GM21515 (cell line): Measurements from ENCODE around the gene C17orf113.
A peak's percentile ranks its signal among the peaks of the same experiment; 100 is the strongest.
"Not testable (repeated sequence)": the region's sequence is repeated elsewhere in the genome, so short reads cannot be mapped to it uniquely, and the experiment has no call there.

Experiments used
- ATAC-seq: cut with Tn5 transposase; IDR thresholded peaks from one replicate; pipeline ENCODE4 v1.9.1; 2021; ENCODE audit not compliant: unreplicated experiment

Gene C17orf113

DNA sequence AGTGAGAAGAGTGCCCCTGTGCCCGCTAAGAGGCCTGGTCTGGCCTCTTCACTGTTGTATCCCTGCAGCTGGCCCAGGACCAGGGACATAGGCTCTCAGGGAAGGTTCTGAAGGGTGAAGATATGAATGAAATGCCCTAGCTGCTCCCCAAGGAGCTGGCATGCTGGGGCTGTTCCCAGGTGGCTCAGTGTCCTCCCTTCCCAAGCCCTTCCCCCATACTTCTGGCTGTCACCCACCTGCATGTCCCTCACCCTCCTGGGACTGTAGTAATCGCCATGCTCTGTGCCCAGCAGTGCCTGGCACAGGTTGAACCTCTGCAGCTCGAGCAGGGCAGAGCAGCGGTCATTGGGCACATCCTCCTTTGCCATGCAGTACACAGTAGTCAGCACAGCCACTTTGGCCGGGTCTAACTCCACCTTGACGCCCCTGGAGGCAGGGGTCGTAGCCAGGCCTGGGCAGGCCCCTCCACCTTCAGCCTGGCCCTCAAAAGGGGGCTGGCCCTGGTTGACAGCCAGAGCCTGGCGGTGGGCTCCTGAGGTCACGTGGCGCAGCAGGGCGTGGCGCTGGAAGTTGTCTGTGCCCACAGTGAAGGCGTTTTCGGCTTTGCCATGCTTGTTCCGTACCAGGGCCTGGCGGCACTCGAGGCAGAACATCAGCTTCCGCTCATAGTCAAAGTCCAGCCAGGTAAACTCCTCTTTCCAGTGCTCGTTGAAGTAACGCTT lies 7.6 kb downstream of the C17orf113 start:
- ATAC-seq = no peak

DNA sequence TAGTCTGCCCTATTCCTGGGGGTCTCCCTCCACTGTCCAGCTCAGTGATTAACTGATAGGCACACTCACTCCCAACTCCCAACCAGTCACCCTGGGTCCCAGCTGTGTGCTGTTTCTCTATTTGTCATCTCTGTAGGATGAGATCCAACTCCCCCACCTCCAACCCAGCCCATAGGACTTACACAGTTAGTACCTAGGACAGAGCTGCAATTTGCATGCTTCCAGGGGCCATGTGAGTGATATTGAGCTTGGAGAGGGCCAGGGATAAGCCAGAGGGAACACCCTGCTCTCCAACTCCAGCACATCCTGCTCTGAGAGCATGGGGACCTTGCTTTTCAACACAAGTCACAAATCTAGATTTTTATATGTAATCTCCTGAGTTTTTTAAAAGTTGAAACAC lies 8.8 kb downstream of the C17orf113 start:
- ATAC-seq = no peak

DNA sequence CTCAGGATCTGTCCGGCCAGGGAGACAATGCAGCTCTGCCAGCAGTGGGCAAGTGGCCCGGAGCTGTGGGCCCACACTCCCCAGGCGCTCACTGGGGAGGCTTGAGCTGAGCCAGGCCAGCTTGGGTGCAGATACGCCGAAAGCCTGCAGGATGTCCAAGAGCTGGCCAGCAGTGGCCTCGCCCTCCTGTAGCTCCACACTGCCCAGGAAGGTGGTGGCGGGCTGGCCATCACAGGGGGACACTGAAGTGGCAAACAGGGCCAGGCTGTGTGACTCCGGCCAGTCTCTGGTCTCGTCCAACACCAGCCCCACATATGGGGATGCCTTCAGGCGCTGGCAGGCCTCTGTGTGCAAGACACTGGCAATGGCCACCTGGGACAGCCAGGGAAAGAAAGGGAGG lies 9.6 kb downstream of the C17orf113 start:
- ATAC-seq = no peak

DNA sequence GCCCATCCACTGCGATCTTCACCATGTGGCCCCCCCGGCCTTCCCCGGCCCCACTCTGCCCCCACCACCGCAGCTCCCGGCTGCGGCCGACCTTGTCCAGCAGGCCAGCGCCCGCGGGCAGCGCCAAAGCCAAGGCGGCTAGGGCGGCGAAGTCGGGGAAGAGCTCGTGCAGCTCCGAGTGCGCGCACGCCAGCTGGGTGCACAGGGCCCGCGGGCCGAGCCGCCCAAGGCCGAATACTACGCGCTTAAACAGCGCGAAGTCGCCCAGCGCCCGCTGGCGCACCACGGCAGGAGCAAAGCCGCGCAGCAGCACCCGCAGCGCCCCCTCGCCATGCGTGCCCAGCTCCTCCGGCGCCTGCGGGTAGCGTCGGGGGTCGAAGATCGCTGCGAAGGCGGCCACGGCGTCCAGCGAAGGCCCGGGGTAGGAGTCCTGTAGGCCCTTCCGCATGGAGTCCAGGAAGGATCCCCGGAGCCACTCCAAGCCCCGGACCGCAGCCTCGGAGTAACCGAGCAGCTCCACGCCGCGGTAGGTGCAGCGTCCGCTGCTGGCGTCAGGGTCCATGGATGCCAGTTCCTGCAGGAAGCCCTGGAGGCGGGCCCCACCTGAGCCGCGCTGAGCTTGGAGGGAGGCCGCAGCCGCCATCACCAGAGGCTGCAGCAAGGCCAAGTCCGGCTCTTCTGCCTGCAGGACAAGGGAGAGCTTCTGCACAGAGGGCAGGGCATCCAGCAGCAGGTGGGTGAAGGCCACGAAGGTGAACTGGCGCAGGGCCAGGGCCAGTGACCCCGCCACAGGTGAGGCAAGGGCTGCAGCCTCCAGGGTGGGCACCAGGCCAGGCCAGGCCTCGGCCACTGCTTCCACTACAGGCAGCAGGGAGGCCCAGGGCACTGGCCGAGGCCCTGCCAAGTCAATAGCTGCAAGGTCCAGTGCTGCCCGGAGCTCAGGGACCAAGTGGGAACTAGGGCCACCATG lies 10.3 kb downstream of the C17orf113 start:
- ATAC-seq = no peak

DNA sequence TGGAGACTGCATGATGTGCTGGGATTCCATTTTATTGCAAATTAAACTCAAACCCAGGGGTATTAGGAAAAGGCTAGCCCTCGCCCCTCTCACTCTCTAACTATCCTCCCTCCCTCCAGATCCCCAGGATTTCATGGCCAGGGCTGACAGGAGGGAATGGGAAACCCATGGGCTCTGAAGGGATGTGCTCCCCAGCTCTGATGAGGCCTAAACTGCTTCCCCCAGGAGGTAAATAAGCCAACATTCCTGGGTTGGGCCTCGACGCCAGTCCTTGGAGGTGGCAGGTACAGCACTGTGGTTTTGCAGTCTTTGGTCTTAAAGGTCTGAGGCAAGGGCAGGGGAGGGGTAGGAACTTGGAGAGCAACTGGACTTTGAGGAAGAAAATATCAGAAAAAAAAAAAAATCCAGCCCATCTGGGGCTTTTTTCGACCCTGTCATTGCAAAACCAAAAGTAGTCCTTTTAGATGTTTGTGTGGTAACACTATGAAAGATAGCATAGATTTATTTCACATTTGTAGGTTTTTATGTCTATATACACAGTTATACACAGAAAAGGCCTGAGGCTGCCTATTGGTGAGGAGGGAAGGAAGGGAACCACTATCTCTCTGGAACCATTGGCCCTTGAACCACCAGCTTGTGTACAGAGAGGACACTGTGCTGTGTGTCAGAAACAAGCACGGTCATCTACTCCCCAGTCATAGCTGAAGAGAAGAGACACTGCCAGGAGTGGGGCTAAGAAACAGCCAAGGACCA lies 12.0 kb downstream of the C17orf113 start:
- no peak for ATAC-seq

DNA sequence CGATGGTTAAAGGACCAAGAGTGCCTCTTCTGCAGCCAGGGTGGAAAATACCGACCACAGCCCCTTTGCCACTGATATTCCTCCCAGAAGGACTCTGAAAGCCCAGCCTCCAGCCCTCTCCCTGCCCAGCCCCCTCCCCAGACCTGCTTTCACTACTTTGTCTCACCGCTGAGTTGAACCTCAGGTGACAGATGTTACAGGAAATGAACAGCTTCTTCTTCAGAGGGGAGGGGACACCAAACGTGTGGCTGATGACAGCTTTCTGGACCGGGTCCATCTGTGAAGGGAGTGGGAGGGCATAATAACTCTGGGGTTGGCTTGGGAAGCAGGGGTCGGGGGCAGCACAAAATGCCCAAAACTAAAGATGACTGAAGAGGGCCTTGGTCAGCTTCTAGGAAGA lies 16.3 kb downstream of the C17orf113 start:
- no peak for ATAC-seq

DNA sequence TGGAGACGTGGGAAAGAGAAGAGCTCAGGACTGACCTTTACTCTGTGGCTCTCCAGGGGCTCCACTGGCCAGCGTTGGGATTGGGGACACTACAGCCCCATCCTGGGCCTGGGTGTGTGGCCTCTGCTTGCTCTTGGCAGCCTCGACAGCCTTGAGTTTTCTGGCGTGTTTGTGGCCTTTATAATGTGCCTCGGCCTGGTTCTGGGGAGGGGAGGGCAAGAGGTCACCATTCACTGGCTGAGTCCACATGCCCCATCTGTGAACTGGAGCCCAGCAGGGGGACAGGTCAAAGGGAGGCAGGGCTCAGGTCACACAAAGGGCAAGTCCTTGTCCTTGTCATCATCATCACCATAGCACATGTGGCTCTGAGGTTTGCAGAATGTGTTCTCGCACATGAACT lies 18.8 kb downstream of the C17orf113 start:
- no peak for ATAC-seq

DNA sequence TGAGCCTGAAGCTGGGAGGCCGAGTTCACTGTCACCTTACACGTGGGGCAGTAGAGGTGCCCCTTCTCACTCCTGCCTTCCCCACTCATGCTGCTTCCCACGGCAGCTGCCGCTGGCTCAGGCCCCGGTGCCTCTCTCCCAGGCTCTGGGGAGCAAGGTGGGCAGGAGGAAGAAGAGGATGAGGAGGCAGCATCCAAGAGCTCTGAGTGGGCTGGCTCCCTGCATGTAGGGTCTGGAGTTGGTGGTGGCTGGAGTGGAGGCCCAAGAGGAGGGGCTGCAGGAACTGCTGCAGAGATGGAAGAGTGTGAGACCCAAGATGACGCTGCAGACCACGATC lies 21.6 kb downstream of the C17orf113 start:
- no peak for ATAC-seq

DNA sequence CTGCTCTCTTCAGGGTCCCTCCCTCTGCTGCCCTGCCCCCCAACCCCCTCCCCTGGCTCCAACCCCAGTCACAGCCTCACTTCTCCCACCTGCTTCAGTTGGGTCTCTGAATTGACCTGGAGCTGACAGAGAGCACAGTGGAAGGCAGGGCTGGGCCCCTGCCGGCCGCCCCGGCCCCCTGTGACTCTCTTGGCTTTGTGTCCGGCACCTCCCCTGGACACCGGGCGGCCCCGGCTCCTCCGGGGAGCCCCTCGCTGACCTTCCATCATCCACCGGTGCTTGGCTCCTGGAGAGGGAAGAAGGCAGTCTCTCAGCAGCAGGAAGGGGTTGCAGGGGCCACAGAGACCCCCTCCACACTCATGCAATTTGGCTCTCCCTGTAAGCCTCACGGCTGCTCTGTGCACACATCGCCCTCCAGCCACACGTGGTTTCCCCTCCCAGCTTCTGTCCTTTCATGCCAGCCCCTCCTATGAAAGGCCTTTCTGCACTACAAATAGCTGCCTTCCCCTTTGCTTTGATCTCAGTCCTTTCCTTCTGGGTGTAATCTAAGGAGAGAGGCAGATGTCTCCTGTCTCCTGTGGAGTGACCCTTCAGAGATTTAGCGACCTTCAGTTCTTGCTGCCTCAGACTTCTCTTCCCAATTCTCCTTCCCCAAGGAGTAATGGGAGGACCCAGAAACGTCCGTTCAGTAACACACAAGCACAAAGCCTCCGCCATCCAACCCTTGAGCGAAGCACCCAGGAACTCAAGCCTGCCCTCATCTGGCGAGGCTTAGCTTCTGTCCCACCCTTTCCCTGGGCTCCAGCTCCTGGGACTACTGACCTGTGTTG lies 22.2 kb downstream of the C17orf113 start:
- no peak for ATAC-seq

DNA sequence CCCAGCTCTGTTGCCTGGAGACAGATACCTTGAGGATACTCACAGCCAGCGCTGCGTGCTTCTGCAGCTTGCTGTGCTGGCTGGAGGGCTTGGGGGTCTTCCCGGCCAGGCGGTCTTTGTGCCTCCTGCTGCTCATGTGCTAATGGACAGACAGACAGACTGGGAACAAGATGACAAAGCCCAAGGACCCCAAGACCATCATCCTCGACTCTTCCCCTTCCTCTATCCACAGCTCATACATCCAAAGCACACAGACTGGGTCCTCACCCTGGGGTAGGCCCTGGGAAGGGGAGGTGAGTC lies 22.9 kb downstream of the C17orf113 start:
- no peak for ATAC-seq

DNA sequence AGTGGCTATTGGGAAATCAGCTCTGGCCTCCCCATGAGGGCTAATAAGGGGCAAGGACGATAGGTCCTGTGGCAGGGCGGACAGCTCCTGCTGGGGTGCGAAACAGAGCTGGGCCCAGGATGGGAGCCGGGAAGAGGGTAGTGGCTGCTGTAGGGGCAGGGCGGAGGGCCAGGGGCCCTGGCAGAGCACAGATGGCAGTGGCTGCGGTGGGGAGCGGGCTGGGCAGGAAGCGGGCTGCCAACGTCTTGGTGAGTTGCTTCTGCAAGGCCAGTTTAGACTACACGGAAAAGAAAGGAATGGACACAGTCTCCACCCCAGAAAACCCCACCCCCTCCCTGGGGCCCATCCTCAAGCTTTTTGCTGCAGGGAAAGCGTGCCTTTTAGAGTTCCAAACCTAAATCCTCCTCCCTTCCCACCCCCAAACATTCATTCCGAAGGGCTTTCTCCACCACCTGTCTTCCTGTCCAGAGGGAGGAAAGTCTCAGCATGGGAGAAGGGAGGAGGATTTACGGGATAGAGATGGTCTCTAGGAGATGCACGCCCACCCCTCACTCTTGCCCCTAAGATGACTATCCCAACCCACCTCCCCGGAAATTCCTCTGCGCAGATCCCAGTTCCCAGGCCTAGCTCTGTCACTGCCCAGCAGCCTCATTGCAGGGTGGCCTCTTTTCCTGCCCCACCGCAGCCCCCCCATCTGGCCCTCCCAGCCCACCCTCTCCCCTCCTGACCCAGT lies 23.4 kb downstream of the C17orf113 start:
- no peak for ATAC-seq

DNA sequence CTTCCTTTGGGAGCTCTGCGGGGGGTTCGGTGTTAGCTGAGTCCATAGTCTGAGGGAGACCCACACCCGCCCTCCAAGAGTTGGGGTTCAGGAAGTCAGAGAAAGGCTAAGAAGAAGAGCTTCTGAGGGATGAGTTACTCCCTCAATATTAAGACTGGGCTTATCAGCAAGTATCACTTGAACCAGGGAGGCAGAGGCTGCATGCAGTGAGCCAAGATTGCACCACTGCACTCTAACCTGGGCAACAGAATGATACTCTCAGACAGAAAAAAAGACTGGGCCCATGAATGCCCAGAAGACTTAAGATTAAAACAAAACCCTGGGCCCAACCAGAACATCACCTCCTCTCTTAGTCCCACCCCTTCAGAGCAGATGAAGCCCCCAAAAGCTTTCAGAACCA lies 24.5 kb downstream of the C17orf113 start:
- ATAC-seq = no peak

DNA sequence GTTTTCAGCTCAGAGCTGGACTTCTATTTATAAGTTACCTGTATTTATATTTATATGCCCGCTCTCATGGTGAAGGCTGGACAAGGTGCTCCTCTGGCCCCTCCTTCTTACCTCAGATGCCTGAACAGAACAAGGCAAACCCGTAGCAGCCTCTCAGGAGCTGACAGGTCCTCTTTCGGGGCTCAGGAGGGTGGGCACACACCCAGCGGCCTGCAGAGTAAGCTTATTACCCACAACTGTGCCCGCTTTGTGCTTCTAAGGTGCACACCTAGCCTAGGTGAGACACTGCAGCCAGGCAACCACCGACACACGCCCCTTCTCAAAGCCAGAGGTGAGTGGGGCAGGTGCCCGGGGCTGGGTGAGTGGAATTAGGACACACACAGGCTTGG lies 25.2 kb downstream of the C17orf113 start:
- peak; percentile 11 for ATAC-seq

DNA sequence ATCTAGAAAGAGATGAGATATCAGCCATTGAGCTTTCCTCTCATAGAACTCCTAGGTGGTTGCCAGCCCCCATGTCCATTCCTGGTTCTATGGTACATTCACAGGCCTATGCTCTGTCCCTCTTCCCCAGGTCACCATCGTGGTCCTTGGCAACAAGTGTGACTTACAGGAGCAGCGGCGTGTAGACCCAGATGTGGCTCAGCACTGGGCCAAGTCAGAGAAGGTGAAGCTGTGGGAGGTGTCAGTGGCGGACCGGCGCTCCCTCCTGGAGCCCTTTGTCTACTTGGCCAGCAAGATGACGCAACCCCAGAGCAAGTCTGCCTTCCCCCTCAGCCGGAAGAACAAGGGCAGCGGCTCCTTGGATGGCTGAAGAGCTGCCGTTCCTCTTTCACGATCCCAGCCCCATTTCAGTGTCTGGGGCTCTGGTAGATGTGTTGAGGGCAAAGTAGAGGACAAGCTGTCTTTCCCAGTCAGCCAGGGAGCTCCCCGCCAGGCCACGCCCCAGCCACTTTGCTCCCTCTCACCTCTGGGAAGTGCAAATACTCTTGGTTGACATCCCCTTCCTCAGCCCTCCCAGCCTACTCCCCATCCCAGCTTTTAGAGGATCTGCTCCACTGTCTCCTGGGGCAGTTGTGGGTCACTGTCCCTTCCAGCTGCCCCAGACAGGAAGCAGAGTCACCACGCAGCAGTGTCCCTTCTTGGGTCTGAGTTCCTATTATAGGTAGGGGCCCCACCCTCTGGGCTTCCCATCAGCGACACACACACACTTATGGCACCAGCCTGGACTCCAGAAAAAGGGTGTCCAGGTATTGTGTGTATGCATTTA lies 26.7 kb downstream of the C17orf113 start:
- ATAC-seq = no peak

DNA sequence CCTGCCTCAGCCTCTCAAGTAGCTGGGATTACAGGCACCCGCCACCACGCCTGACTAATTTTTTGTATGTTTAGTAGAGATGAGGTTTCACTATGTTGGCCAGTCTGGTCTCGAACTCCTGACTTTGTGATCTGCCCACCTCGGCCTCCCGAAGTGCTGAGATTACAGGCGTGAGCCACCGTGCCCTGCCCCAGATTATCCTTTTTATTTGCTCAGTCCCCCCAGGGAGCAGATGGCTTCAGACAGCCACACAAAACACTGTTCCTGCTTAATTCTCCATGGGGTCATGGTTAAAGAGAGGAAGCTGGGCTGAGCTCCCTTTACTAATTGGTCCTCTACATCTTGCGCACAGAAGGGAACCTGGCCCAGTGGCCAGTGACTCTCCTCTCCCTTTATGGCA lies 29.6 kb downstream of the C17orf113 start:
- not testable (repeated sequence) for ATAC-seq

DNA sequence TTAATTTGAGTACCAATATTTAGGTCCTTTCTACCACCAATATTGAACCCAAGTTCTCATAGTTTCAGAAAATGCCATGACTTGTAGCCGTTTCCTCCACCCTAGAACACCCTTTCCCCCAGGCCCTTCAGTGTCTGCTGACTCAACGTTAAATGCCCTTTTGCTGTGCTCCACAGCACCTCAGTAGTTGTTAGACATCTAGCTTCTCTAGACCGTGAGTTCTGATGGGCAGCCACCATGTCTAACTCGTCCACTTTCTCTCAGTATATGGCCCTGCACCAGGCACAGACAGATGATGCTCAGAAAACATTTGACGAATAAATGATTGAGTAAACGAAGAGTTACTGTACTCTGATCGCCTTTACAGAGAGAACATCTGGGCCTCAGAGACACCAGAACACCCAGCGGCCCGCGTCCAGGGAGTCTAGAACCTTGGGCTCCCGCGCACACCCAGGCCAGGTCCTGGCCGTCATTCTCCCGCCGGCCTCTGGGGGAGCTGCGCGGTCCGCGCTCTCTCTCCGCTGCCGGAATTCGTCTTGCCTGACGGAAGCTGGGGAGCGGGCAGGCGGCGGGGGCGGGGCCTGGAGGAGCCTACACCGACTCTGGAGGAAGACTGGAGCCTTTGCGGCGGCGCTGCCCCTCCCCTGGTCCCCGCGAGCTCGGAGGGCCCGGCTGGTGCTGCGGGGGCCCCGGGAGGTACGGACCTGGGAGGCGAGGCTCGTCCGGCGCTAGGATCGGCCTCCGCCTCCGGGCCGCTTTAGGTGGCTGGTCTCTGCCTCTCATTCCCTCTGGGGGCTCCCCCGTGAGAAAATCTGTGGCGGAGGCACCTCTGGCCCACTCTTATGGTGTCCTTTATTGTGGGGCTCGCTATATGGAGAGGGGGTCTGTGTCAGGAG lies 30.6 kb downstream of the C17orf113 start, which contains the start of gene NKIRAS2:
Gene NKIRAS2, plus strand, starts transcription at position 582 of the 896 bp plus-strand sequence. CDS start 1,488 bp downstream, outside the sequence.
- ATAC-seq = peak; percentile 55

DNA sequence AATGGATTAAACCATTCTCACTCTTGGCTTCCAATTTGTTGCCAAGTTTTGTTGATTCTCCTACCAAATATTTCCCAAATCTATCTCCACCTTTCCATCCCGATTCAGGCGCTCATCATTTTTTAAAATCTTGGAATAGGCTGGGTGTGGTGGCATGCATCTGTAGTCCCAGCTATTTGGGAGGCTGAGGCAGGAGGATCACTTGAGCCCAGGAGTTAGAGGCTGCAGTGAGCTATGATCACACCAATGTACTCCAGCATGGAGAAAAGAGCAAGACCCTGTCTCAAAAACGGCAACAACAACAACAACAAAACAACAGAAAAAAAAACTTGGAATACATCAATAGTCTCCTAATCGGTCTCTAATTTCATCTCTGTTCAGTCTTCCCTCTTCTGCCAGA lies 31.4 kb downstream of the C17orf113 start:
- ATAC-seq = no peak

DNA sequence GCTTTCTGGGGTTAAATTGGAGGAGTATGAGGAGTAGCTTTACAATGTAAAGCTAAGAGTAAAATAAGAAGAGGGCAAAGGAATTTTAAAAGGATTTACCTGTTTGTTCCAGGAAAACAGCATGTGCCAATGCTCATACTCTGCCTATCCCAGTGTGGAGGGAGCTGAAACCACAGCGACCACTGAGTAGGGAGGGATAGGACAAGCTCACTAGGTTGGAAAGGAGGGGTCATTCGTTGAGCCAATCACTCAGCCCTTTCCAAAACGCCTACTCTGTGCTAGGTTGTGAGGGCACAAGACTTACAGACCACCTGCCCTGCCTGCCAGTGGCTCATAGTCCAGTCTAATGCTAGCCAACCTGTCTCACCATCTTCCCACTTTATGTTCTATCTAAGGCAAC lies 32.1 kb downstream of the C17orf113 start:
- ATAC-seq = no peak
